GM18526 (cell line): ENCODE measurements around the gene OR10V1.

ENCODE experiments used
- POLR2A ChIP-seq: IDR thresholded peaks from 3 replicates; pipeline ENCODE4 v1.6.1; 2011; ENCODE audit not compliant: insufficient read length; ENCODE audit errors: extremely low read depth

Gene OR10V1

GRCh38 chr11:59713745-59714144, at the start of gene OR10V1:
Gene OR10V1, minus strand, starts transcription at chr11:59713845. Its CDS starts 0 bp downstream, at chr11:59713845.
- no peak for TF ChIP-seq POLR2A

- TF ChIP-seq POLR2A = no peak
These were observed 48.3 kb upstream of the OR10V1 start for GRCh38 chr11:59761993-59762392.

- TF ChIP-seq POLR2A = no peak
These were observed 47.1 kb upstream of the OR10V1 start for GRCh38 chr11:59760771-59761170.

- no peak for TF ChIP-seq POLR2A
These were observed 46.3 kb upstream of the OR10V1 start for GRCh38 chr11:59759900-59760299.

- no peak for TF ChIP-seq POLR2A
These were observed 44.9 kb upstream of the OR10V1 start for GRCh38 chr11:59758401-59759037.

- TF ChIP-seq POLR2A = no peak
These were observed 43.2 kb upstream of the OR10V1 start for GRCh38 chr11:59756845-59757244.

- TF ChIP-seq POLR2A = no peak
These were observed 42.9 kb upstream of the OR10V1 start for GRCh38 chr11:59756558-59756840.

- no peak for TF ChIP-seq POLR2A
These were observed 42.3 kb upstream of the OR10V1 start for GRCh38 chr11:59755701-59756557.

- no peak for TF ChIP-seq POLR2A
These were observed 41.4 kb upstream of the OR10V1 start, which contains the start of gene STX3 for GRCh38 chr11:59754859-59755700. Gene STX3, plus strand, starts transcription at chr11:59755376. Its CDS starts 230 bp downstream, at chr11:59755606.

- no peak for TF ChIP-seq POLR2A
These were observed 40.8 kb upstream of the OR10V1 start for GRCh38 chr11:59754494-59754858.

GRCh38 chr11:59753650-59754493, 40.2 kb upstream of the OR10V1 start:
- no peak for TF ChIP-seq POLR2A

- no peak for TF ChIP-seq POLR2A
These were observed 32.5 kb upstream of the OR10V1 start for GRCh38 chr11:59746111-59746510.

GRCh38 chr11:59730896-59731565, 17.4 kb upstream of the OR10V1 start:
- no peak for TF ChIP-seq POLR2A

GRCh38 chr11:59729834-59730233, 16.2 kb upstream of the OR10V1 start:
- TF ChIP-seq POLR2A = no peak

- TF ChIP-seq POLR2A = no peak
These were observed 15.3 kb upstream of the OR10V1 start for GRCh38 chr11:59728913-59729312.

- TF ChIP-seq POLR2A = no peak
These were observed 14.5 kb upstream of the OR10V1 start for GRCh38 chr11:59728154-59728553.
